Upper lobe of left lung (tissue), 6 donors: ENCODE measurements around the gene SLC47A1. TPM values are rescaled to one million over a fixed set of nuclear protein-coding genes. Genes with fewer than 3 reads are reported as not detected.

ENCODE experiments used
- ATAC-seq, 2 donors: fragments of 200-7000 bp; cut with Tn5 transposase; one replicate each; pipeline ENCODE4 v1.9.1; 2022; ENCODE audit warnings: mild to moderate bottlenecking in 2 of 2, moderate library complexity in 2 of 2; ENCODE audit not compliant: low FRiP score in 2 of 2
- DNase-seq, 2 donors: peaks; one replicate each; pipeline ENCODE4 v3.0.0-alpha.2; 2019 to 2020
- H3K27ac ChIP-seq, 4 donors: fragments of 200-600 bp; sonication (generic); one replicate each; pipeline ENCODE4 v1.5.1; 2016 to 2019
- H3K27me3 ChIP-seq, 4 donors: fragments of 200-600 bp; sonication (generic); one replicate each; pipeline ENCODE4 v1.5.1; 2017 to 2019
- H3K36me3 ChIP-seq, 4 donors: fragments of 200-600 bp; sonication (generic); one replicate each; pipeline ENCODE4 v1.5.1; 2016 to 2019
- H3K4me1 ChIP-seq, 4 donors: fragments of 200-600 bp; sonication (generic); one replicate each; pipeline ENCODE4 v1.5.1; 2018 to 2019
- H3K4me3 ChIP-seq, 4 donors: fragments of 200-600 bp; sonication (generic); one replicate each; pipeline ENCODE4 v1.5.1; 2017 to 2019; ENCODE audit warnings: mild to moderate bottlenecking in 2 of 4, moderate library complexity in 1 of 4
- H3K9me3 ChIP-seq, 4 donors: fragments of 200-600 bp; sonication (generic); one replicate each; pipeline ENCODE4 v1.5.1; 2018 to 2019
- EP300 ChIP-seq, 4 donors: sonication (generic); formaldehyde crosslinking; IDR thresholded peaks; one replicate each; pipeline ENCODE4 v1.5.1; 2017; ENCODE audit warnings: antibody characterized with exemption in 4 of 4, control low read depth in 2 of 4
- POLR2A ChIP-seq, 4 donors: fragments of 450-650 bp; IDR thresholded peaks; one replicate each; pipeline ENCODE4 v1.5.1; 2016 to 2017; ENCODE audit warnings: antibody characterized with exemption in 4 of 4, mild to moderate bottlenecking in 2 of 4
- POLR2AphosphoS5 ChIP-seq, 2 donors: sonication (generic); formaldehyde crosslinking; IDR thresholded peaks; one replicate each; pipeline ENCODE4 v1.5.1; 2017; ENCODE audit warnings: antibody characterized with exemption in 2 of 2
- WGBS, 2 donors: methylation state at CpG; one replicate each; pipeline ENCODE4 v1.1.5; 2017 to 2018; 5-methylcytosine and 5-hydroxymethylcytosine counted together
- total RNA-seq, 6 donors: library from RNA; depleted of rRNA in 4 of 6; stranded (reverse); fragments of >200 nt in 4 of 6; gene quantifications; one replicate each; pipeline versions ENCODE4 v1.1.0 to v1.2.1, GENCODE V29; 2016 to 2021
- TF ChIP-seq, protein P1 (sequence below), 6 experiments: fragments of 450-650 bp in 4 of 6; fragments of 200-600 bp in 2 of 6; sonication (generic) in 2 of 6; IDR thresholded peaks; one replicate each; pipeline ENCODE4 v1.5.1; 2016 to 2019; ENCODE audit warnings: antibody characterized with exemption in 6 of 6
- donor health status: DM: no; HTN: no; CAD: no; lungs with moderate emphysema.
- donor health status: DM: no; HTN: yes; CAD: no; lungs with severe emphysema.

SLC47A1 gene
- total RNA-seq, 6 donors from 2014 or later: 6.9 to 20.8 (median 12.0) TPM

DNA sequence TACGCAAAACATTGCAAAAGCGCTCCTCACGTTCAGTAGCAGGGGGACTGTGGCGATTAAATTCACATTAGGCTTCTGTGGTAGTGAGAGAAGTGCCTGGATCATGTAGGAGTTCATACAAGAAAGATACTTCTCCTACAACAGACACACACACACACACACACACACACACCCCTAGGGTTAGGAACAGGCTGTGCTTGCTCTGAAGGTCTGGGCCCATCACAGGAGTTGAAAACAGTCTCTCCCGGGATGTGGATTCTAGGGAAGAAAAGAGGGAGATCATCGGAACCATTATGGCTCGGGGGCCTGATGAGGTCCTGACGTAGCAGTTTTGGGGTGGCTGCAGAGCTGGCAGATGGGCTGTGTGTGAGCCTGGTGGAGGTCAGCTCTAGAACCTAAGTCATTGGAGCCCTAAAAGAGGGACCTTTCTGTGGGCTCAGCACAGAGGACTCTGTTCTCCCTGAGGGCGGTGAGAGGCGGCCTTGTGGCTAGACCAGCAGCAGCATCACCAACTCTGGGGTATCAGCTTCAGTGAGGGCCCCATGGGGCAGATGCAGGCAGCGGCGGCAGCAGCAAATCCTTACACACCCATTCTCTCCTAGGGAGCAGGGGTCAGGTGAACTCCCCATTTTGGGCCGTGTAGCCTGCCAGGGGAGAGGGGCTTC, 7.2 kb downstream of the SLC47A1 start:
- no peak overlapping the region for H3K4me3 ChIP-seq
- no peaks in the 10 kb centered on the region for H3K9me3 ChIP-seq
- ATAC-seq (no peak), DNase-seq (no peak)
- no peaks in the 10 kb centered on the region for H3K27me3 ChIP-seq
- 88 to 90% methylated on average over 8 to 13 of the region's 13 CpGs for whole genome bisulfite sequencing, 2 donors
- H3K36me3 ChIP-seq: no peaks in the 10 kb centered on the region
- H3K4me1 ChIP-seq: peaks cover 0 to 12% (median 0%) of the 10 kb centered on the region in 4 donors
- TF ChIP-seq POLR2AphosphoS5 (IDR thresholded peaks at IDR 0.05): no peak
- no peak overlapping the region for H3K27ac ChIP-seq

- Histone ChIP-seq H3K27me3 (no peaks in the 10 kb centered on the region), H3K9me3 (no peaks in the 10 kb centered on the region), H3K27ac (no peak overlapping the region), H3K4me1 (peaks cover 0 to 12% (median 2%) of the 10 kb centered on the region in 4 donors), H3K4me3 (no peak overlapping the region), H3K36me3 (no peaks in the 10 kb centered on the region)
- 84 to 89% methylated on average over 6 of the region's 6 CpGs for WGBS, 2 donors
- TF ChIP-seq POLR2AphosphoS5 (IDR thresholded peaks at IDR 0.05): no peak
- TF ChIP-seq, protein P1, sequence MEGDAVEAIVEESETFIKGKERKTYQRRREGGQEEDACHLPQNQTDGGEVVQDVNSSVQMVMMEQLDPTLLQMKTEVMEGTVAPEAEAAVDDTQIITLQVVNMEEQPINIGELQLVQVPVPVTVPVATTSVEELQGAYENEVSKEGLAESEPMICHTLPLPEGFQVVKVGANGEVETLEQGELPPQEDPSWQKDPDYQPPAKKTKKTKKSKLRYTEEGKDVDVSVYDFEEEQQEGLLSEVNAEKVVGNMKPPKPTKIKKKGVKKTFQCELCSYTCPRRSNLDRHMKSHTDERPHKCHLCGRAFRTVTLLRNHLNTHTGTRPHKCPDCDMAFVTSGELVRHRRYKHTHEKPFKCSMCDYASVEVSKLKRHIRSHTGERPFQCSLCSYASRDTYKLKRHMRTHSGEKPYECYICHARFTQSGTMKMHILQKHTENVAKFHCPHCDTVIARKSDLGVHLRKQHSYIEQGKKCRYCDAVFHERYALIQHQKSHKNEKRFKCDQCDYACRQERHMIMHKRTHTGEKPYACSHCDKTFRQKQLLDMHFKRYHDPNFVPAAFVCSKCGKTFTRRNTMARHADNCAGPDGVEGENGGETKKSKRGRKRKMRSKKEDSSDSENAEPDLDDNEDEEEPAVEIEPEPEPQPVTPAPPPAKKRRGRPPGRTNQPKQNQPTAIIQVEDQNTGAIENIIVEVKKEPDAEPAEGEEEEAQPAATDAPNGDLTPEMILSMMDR (IDR thresholded peaks at IDR 0.05): no peak
- TF ChIP-seq POLR2A (IDR thresholded peaks at IDR 0.05): no peak
- no peak for TF ChIP-seq EP300 (IDR thresholded peaks at IDR 0.05)
- DNase-seq: no peak
- no peak for ATAC-seq
Measured at GRCh38 chr17:19541445-19541844, 7.8 kb downstream of the SLC47A1 start.

DNA sequence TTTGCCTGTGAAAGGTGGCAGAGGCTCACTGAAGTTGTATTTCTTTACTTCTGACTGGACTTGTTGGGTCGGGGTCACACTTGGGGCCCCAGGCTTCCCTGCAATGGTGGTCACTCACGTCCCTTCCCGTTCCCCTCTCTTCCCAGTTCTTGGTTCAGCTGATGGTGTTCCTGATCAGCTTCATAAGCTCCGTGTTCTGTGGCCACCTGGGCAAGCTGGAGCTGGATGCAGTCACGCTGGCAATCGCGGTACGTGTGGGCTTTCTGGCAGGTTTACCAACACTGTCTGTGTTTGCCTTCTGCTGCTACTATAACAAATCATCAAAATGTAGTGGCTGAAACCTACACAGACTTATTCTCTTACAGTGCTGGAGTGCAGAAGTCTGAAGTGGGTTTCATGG, 8.6 kb downstream of the SLC47A1 start:
- WGBS, 2 donors: 94 to 95% methylated on average over 8 of the region's 8 CpGs
- TF ChIP-seq EP300 (IDR thresholded peaks at IDR 0.05) (no peak), POLR2AphosphoS5 (IDR thresholded peaks at IDR 0.05) (no peak), POLR2A (IDR thresholded peaks at IDR 0.05) (no peak)
- TF ChIP-seq, protein P1 (IDR thresholded peaks at IDR 0.05): no peak
- Histone ChIP-seq H3K27me3 (no peaks in the 10 kb centered on the region), H3K36me3 (no peaks in the 10 kb centered on the region), H3K9me3 (no peaks in the 10 kb centered on the region), H3K4me1 (peaks cover 0 to 12% (median 6%) of the 10 kb centered on the region in 4 donors), H3K27ac (no peak overlapping the region), H3K4me3 (no peak overlapping the region)
- ATAC-seq (no peak), DNase-seq (no peak)

DNA sequence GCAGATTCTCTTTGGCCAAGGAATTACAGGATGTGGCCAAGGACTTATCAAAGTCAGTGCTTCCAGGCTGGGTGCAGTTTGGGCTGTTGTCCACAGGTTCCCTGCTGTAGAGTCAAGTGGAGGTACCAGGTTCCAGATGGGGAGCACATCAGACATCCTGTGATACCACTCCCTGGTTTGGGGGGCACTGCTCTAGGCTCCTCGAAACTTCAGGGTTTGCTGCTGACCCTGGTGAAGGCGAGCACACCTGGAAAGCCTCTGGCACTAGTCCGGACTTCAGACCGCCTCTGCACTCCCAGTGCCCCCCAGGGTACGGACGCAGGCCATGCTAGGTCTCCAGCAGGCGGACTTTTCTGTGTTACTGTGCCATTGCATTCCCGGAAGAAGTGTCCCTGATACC, 10.7 kb downstream of the SLC47A1 start:
- DNase-seq (no peak), ATAC-seq (no peak)
- Histone ChIP-seq H3K9me3 (no peaks in the 10 kb centered on the region), H3K4me3 (no peak overlapping the region), H3K27me3 (no peaks in the 10 kb centered on the region), H3K36me3 (no peaks in the 10 kb centered on the region), H3K4me1 (peaks cover 0 to 8% (median 2%) of the 10 kb centered on the region in 4 donors), H3K27ac (peak overlapping the region in 2 of 4 donors; percentile 18 to 52)
- no peak for TF ChIP-seq POLR2AphosphoS5 (IDR thresholded peaks at IDR 0.05)
- TF ChIP-seq EP300 (IDR thresholded peaks at IDR 0.05): no peak
- TF ChIP-seq, protein P1 (IDR thresholded peaks at IDR 0.05): no peak
- TF ChIP-seq POLR2A (IDR thresholded peaks at IDR 0.05): no peak
- 93 to 98% methylated on average over 4 of the region's 8 CpGs for WGBS, 2 donors

GRCh38 chr17:19546289-19547065, 12.8 kb downstream of the SLC47A1 start:
- ATAC-seq (peak in 1 of 2 donors; percentile 72), DNase-seq (peak in 1 of 2 donors; percentile 66)
- Histone ChIP-seq H3K4me1 (peaks cover 0 to 8% (median 3%) of the 10 kb centered on the region in 4 donors), H3K27me3 (no peaks in the 10 kb centered on the region), H3K4me3 (no peak overlapping the region), H3K27ac (peak overlapping the region in 2 of 4 donors; percentile 39 to 52), H3K36me3 (no peaks in the 10 kb centered on the region), H3K9me3 (no peaks in the 10 kb centered on the region)
- 43 to 61% methylated on average over 4 to 6 of the region's 6 CpGs for WGBS, 2 donors
- TF ChIP-seq, protein P1 (IDR thresholded peaks at IDR 0.05): peak in 2 of 6 experiments; percentile 20 to 22
- no peak for TF ChIP-seq EP300 (IDR thresholded peaks at IDR 0.05)
